SKM-1 treated with dmso at 0.1 percent for 144 hours (cell line): ENCODE data around the gene PTPRT.

ENCODE experiments used
- DNase-seq: peaks from one replicate; lab custom pipeline; 2025; ENCODE audit not compliant: unreplicated experiment; lab: John Stamatoyannopoulos, UW

Gene PTPRT

GRCh38 chr20:42346189-42347170 is 843.2 kb downstream of the PTPRT start:
- DNase-seq, result no peak

- no peak for DNase-seq
Observed at GRCh38 chr20:42341654-42342053, 848.1 kb downstream of the PTPRT start.

GRCh38 chr20:42340368-42340767 is 849.3 kb downstream of the PTPRT start:
- no peak for DNase-seq

- no peak for DNase-seq
Observed at GRCh38 chr20:42338294-42339201, 851.2 kb downstream of the PTPRT start.

GRCh38 chr20:42336576-42336975 is 853.1 kb downstream of the PTPRT start:
- no peak for DNase-seq

- no peak for DNase-seq
Observed at GRCh38 chr20:42319252-42320013, 870.3 kb downstream of the PTPRT start.

GRCh38 chr20:42313704-42314103 is 876.0 kb downstream of the PTPRT start:
- DNase-seq, result no peak

GRCh38 chr20:42309050-42309449 is 880.7 kb downstream of the PTPRT start:
- DNase-seq, result no peak

- no peak for DNase-seq
Observed at GRCh38 chr20:42308171-42308570, 881.5 kb downstream of the PTPRT start.

GRCh38 chr20:42295592-42295991 is 894.1 kb downstream of the PTPRT start:
- no peak for DNase-seq

- no peak for DNase-seq
Observed at GRCh38 chr20:42294976-42295375, 894.7 kb downstream of the PTPRT start.

GRCh38 chr20:42281801-42282200 is 907.9 kb downstream of the PTPRT start:
- no peak for DNase-seq

- DNase-seq, result no peak
Observed at GRCh38 chr20:42276718-42277602, 912.7 kb downstream of the PTPRT start.

- no peak for DNase-seq
Observed at GRCh38 chr20:42274986-42275385, 914.7 kb downstream of the PTPRT start.

GRCh38 chr20:42272516-42272915 is 917.2 kb downstream of the PTPRT start:
- no peak for DNase-seq

- no peak for DNase-seq
Observed at GRCh38 chr20:42270539-42270938, 919.2 kb downstream of the PTPRT start.

- no peak for DNase-seq
Observed at GRCh38 chr20:42267793-42268384, 921.8 kb downstream of the PTPRT start.

- DNase-seq, result no peak
Observed at GRCh38 chr20:42261766-42262270, 927.9 kb downstream of the PTPRT start.

- DNase-seq, result no peak
Observed at GRCh38 chr20:42260184-42260583, 929.5 kb downstream of the PTPRT start.
